ELF-1 (cell line): ENCODE measurements around the gene TAB2.

Experiments used
- DNase-seq: peaks from one replicate; pipeline ENCODE4 v3.0.0-alpha.2; 2016; ENCODE audit warnings: low read depth, low spot score

The TAB2 gene, protein sequence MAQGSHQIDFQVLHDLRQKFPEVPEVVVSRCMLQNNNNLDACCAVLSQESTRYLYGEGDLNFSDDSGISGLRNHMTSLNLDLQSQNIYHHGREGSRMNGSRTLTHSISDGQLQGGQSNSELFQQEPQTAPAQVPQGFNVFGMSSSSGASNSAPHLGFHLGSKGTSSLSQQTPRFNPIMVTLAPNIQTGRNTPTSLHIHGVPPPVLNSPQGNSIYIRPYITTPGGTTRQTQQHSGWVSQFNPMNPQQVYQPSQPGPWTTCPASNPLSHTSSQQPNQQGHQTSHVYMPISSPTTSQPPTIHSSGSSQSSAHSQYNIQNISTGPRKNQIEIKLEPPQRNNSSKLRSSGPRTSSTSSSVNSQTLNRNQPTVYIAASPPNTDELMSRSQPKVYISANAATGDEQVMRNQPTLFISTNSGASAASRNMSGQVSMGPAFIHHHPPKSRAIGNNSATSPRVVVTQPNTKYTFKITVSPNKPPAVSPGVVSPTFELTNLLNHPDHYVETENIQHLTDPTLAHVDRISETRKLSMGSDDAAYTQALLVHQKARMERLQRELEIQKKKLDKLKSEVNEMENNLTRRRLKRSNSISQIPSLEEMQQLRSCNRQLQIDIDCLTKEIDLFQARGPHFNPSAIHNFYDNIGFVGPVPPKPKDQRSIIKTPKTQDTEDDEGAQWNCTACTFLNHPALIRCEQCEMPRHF

DNA sequence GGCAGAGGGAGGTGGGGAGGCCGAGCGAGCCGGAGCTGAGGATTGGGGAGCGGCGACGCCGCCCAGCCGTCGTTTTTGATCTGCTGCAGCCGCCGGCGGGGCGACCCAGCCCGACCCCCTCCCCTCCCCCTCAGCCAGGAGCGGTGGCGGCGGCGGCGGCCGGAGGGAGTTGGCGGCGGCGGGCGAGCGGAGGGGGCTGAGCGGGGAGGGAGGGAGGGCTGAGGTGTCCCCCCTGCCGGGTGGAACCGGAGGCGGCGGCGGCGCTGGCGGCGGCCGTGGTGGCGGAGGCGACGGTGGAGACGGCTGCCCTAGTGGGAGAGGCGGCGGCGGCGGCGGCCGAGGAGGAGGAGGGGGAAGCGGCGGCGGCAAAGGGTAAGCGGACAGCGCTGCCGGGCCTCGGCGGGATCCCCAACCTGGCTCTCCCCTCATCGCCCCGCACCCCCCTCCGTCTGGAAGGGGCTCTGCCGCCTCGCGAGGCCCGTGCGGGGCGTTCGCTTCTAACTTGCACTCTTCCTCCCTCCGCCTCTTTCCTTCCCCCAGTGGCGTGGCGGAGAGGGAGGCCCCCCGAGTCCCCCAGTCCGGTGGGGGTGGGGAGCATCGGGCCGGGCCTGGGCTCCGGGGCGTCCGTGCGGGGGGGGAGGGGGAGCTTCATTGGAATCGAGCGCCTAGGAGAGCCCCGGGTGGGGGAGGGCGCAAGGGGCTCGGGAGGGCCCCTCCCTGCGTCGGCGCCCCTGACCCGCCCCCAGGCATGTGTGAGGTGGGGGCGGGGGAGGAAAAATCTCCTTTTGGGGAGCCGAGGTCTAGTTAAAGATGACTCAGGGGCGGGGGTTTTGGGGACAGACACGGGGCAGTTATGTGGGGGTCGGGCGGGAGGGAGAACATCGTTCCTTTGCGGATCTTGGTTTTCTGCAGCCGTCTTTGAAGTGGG lies at the start of gene TAB2:
TSS of gene TAB2 (plus strand) at position 69 of the 928 bp plus-strand sequence. CDS start 52,286 bp downstream, outside the sequence.
- DNase-seq, result no peak

GRCh38 chr6:149268146-149268545 lies 49.4 kb upstream of the TAB2 start:
- DNase-seq, result no peak

- no peak for DNase-seq
These were observed 48.7 kb upstream of the TAB2 start for GRCh38 chr6:149268768-149269167.

GRCh38 chr6:149270616-149271015 lies 46.9 kb upstream of the TAB2 start:
- no peak for DNase-seq

DNA sequence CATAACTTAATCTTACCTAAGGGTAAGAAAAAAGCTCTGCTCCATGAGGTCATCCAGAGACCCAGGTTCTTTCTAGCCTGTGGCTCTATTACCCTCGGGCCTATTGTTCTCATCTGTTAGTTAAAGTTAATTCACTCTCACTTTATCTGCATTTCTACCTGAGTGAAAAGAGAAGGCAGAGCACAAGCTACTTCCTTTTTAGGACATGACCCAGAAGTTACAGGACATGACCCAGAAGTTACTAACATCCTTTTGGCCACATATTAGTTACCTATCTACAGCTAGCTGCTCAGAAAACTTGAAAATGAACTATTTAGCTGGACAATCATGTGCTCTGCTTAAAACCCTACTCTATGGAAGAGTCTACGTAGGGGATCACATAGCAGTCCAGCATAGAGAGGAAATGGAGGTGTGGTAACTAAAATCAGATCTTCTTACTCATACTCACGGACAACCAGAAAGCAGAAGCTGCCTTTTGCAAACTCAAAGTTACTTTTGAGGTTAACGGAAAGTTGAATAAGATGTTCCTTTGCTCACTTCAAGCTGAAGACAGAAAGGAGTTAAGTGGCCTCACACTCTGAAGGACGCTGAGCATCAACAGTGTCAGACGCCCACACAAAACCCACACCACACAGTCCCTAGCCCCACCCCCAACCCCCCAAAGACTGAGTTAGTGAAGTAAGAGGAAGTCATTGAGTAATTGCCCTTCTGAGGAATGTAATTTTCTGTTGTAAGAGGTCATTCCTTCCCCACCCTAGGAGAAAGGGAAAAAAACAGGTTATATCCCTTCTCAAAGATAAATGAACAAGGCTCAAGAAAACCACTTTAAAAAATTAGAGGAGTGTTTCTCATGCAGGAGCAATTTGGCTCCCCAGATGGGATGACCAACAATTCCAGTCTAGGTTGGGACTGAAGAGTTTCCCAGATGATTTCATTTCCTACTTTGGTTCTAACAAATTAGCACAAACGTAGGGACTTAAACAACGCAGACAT lies 45.9 kb upstream of the TAB2 start:
- DNase-seq, result no peak

DNA sequence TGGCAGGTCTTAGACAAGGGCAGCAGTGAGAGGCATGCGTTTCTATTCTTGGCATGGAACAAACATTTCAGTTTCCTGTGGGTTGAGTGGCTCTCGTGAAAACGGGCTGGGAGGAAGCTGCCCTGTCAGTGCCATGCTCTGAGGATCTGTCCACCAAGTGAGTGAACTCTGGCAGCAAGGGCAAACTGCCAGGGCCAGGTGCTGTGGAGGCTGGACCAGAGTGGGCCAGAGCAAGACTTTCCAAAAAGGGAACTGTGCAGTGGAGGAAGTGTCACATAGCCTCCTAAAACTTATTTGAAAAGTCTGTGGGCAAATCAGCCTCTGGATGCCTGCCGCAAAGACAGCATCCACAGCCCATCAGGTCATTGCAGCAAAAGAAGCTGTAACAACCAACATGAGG lies 44.2 kb upstream of the TAB2 start:
- no peak for DNase-seq

DNA sequence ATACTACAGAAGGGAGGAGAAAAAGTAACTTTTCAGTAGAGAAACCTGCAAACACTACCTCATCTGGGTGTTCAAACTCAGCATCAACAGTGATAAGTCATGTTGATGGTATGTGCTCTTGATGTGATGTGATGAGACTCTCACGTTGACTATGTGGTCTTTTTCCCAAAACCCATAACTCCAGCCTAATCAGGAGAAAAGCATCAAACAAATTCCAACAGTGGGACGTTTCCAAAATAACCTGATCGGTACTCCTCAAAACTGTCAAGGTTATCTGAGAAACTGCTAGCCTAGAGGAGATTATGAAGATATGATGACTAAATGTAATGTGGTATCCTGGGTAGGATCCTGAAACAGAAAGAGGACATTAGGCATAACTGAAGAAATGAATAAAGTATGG lies 41.9 kb upstream of the TAB2 start:
- DNase-seq, result no peak

DNA sequence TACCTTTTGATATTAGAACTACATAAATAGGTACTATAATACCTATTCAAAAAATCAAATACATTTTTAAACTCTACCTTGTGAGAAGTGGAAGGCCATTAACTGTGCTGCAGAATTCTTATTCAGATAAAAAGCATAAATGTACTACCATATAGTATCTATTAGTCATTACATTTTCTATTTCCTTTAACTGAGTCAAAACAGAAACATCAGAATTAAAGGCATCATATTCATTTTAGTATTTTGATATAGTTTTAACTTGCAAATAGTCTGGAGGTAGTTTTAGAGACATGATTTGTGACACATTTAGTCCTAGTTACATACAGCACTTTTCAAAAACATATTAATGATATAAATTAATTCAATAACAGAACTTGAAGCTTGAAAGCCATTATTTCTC lies 39.9 kb upstream of the TAB2 start:
- no peak for DNase-seq

DNA sequence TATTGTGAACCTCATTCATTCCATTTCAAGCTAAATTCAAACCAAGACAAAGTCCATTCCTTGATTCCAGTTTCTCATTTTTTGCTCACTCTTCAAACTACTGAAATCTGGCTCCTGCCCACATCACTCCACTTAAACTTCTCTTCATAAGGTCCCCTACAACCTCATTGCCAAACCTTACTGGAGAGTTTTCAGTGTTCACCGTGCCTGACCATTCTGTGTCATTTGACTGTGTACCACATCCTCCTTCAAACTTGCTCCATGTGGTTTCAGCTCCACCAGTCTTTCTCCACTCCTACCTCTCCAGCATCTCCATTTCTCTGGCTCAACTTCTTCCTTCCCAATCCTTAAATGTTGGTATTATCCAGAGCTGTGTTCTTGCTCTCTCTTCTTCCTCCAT lies 38.5 kb upstream of the TAB2 start:
- DNase-seq, result no peak

GRCh38 chr6:149284904-149285303 lies 32.6 kb upstream of the TAB2 start:
- no peak for DNase-seq

DNA sequence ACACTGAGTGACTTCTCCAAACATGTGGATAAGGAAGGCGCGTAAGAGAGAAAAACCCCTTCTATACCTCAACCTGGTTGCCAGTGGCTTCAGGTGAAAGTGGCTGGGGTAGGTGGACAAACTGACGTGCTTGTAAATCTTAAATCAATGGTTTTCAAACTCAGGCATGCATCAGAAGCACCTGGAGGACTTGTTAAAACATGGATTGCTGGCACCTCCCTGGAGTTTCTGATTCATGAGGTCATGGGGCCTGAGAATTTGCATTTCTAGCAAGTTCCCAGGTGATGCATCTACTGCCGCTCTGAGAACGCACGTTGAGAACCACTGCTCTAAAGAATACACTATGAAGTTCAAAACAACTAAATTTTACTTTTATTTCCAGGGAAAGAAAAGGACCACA lies 31.9 kb upstream of the TAB2 start:
- no peak for DNase-seq

DNA sequence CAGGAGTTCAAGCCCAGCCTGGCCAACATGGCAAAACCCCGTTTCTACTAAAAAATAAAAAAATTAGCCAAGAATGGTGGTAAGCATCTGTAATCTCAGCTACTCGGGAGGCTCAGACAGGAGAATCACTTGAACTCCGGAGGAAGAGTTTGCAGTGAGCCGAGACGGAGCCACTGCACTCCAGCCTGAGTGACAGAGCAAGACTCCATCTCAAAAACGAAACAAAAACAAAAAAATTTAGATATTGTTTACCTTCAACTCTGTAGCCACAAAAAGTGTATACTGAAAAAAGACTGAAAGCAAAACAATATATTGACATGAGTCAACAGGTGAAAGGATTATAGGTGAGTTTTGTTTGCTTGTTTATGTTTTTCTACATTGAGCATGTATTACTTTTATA lies 30.6 kb upstream of the TAB2 start:
- DNase-seq, result no peak

GRCh38 chr6:149289192-149289781 lies 28.2 kb upstream of the TAB2 start:
- no peak for DNase-seq

GRCh38 chr6:149289966-149290365 lies 27.5 kb upstream of the TAB2 start:
- peak; percentile 22 for DNase-seq

DNA sequence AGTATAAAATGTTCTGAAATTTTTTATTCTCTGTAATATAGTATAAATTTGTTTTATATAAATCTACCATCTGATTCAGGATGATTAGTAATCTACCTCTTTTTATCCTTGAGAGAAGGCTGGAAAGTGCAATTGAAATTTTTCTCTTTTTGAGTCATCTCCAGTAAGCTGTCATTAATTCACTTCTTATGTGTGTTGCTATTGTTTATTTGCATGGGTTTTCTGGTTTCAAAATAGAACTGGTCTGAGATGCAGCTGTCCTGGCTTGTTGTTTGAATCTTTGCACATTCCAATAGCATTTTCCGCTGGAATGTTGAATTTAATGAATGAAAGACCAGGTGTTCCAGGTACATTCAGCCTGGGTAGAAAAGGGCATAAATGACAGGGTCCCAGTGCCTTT lies 24.3 kb upstream of the TAB2 start:
- DNase-seq, result no peak

DNA sequence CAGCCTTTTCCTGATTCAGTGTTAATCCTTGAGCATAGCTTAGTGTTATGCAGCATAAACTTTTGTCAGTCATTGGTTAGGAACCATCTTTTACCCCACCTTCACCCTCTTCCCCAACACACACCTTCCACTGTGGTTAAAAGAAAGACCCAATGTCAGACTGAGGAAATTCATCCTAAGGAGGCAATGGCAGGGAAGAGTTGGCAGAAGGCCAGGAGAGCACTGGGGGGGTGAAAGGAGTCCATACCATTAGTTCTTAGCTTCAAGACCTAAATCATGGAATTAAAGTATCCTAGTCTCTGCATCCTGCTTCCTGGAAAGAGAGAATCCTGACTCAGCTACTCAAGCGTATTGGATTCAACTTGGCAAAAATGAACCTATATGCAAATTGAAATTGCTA lies 16.9 kb upstream of the TAB2 start:
- no peak for DNase-seq

DNA sequence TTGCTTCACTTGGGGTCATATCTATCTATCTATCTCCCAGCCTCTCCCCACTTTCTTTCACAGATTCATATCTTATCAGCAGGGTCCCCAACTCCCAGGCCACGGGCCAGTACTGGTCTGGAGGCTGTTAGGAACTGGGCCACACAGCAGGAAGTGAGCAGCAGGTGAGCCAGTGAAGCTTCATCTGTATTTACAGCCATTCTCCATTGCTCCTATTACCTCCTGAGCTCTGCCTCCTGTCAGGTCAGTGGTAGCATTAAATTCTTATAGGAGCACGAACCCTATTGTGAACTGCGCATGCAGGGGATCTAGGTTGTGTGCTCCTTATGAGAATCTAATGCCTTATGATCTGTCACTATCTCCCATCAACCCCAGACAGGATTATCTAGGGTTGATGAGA lies 14.8 kb upstream of the TAB2 start:
- no peak for DNase-seq

- DNase-seq, result no peak
These were observed 14.0 kb upstream of the TAB2 start for GRCh38 chr6:149303468-149303867.

GRCh38 chr6:149305372-149305771 lies 12.1 kb upstream of the TAB2 start:
- DNase-seq, result no peak

DNA sequence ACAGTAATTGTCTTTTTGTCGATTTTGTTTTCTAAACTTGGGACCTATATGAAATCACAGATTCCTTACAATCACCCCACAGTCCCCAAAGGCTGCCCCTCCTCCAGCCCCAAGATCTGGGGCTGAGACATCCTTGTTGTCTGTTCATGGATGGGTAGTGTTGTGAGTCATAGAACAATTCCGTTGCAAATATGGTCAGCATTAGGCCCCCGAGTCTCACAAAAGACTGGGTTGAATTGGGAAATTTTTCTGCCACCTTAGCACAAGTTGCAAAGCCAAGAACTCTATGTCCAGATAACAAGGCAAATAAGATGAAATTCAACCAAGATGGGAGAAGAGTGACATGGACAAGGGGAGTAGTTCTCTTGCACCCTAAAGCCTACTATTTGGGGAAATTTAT lies 10.5 kb upstream of the TAB2 start:
- no peak for DNase-seq

GRCh38 chr6:149311293-149311692 lies 6.2 kb upstream of the TAB2 start:
- DNase-seq, result no peak
